Upper lobe of right lung (tissue), 1 donor: Measurements from ENCODE around the gene RFPL1. TPM values are rescaled to one million over a fixed set of nuclear protein-coding genes. Genes with fewer than 3 reads are reported as not detected.

Experiments
- ATAC-seq: fragments of 200-7000 bp; cut with Tn5 transposase; one replicate; pipeline ENCODE4 v1.9.1; 2020; ENCODE audit warnings: mild to moderate bottlenecking, moderate library complexity
- DNase-seq: peaks from one replicate; pipeline ENCODE4 v3.0.0-alpha.2; 2020
- H3K27ac ChIP-seq: fragments of 200-600 bp; one replicate; pipeline ENCODE4 v1.8.0; 2022
- H3K27me3 ChIP-seq: fragments of 200-600 bp; one replicate; pipeline ENCODE4 v1.8.0; 2022; ENCODE audit warnings: mild to moderate bottlenecking
- H3K36me3 ChIP-seq: fragments of 200-600 bp; one replicate; pipeline ENCODE4 v1.8.0; 2022
- H3K4me1 ChIP-seq: fragments of 200-600 bp; one replicate; pipeline ENCODE4 v1.8.0; 2022
- H3K4me3 ChIP-seq: fragments of 200-600 bp; one replicate; pipeline ENCODE4 v1.8.0; 2022; ENCODE audit warnings: mild to moderate bottlenecking
- H3K9me3 ChIP-seq: fragments of 200-600 bp; one replicate; pipeline ENCODE4 v1.8.0; 2022
- CTCF ChIP-seq: fragments of 200-600 bp; IDR thresholded peaks from one replicate; pipeline ENCODE4 v1.8.0; 2022; ENCODE audit warnings: antibody characterized with exemption
- intact Hi-C: fragments of 100-400 bp; cut with DNase I; formaldehyde crosslinking; loops from one replicate; pipeline ENCODE4 v1.11.0; 2022
- total RNA-seq: library from RNA; stranded (reverse); fragmentation: NEBNext Ultra II Directional; extraction: Animal tissue kit (Norgen Biotek cat#: 25700); gene quantifications from one replicate; pipeline ENCODE4 v1.2.1, GENCODE V29; 2021
- donor health status: DM: no; HTN: yes; CAD: no; lungs with severe emphysema.

Gene RFPL1
- total RNA-seq, 1 donor from 2014 or later = not detected

GRCh38 chr22:29477723-29478318 is 39.4 kb downstream of the RFPL1 start:
- H3K9me3 ChIP-seq = no peaks in the 10 kb centered on the region
- DNase-seq (no peak), ATAC-seq (no peak)
- no peak overlapping the region for H3K27ac ChIP-seq
- peaks cover 15% of the 10 kb centered on the region for H3K4me1 ChIP-seq
- no peak for TF ChIP-seq CTCF
- intact Hi-C loops = no loop called here
- no peak overlapping the region for H3K4me3 ChIP-seq
- no peaks in the 10 kb centered on the region for H3K36me3 ChIP-seq
- peaks cover 38% of the 10 kb centered on the region for H3K27me3 ChIP-seq

DNA sequence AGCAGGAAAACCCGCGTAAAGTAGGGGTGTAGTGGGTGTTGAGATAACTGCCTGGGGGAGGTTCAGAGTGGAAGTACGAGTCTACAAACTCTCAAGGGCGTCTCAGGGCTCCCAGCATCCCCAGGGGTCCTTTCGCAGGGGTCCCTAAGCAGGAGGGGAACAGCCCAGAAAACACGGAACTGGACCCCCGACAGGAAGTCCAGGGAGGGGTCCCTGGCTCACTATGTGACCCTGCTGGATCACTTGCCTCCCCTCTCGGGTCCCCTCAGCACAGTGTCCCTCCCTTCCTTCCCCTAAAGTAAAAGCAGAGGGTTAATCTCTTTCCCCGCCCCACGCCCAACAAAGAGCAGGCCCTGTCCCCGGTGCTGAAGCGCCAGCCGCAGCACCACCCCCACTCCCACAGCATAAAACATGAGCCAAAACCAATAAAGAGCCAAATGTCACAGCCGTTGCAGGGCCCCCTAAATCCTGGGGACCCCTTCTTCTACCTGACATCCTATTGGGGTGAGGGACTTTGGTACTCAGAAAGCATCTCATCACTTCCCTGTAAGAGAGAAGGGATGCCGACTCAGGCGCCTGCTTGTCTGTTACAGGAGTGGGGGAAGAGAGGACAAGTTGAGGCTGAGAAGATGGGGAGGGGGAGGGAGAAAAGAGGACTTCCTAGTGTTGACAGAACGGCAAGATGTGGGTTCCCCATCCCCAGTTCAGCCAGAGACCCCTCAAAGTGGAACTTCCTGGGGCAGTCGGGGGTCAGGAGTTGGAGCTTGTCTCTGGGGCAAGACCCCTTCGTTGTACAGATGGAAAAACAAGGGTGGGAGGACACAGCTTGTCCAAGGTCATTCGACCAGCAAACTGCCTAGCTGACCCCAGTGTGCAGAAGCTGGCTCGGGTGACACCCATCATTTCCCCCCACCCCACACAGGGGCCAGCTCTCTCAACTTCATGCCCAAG is 40.2 kb downstream of the RFPL1 start:
- H3K4me3 ChIP-seq = no peak overlapping the region
- intact Hi-C loops = no loop called here
- DNase-seq (no peak), ATAC-seq (peak; percentile 8)
- no peak for TF ChIP-seq CTCF
- H3K27me3 ChIP-seq = peaks cover 39% of the 10 kb centered on the region
- no peaks in the 10 kb centered on the region for H3K36me3 ChIP-seq
- no peaks in the 10 kb centered on the region for H3K9me3 ChIP-seq
- H3K27ac ChIP-seq = no peak overlapping the region
- peaks cover 15% of the 10 kb centered on the region for H3K4me1 ChIP-seq

- DNase-seq = no peak
- Histone ChIP-seq H3K27me3 (peaks cover 39% of the 10 kb centered on the region), H3K4me3 (peak within 1 kb of the TSS; percentile 23), H3K36me3 (no peaks in the 10 kb centered on the region), H3K27ac (no peak within 1 kb of the TSS), H3K9me3 (no peaks in the 10 kb centered on the region), H3K4me1 (peaks cover 15% of the 10 kb centered on the region)
- TF ChIP-seq CTCF = no peak
- intact Hi-C loops = no loop called here
- no peak for ATAC-seq
Observed at GRCh38 chr22:29479417-29480261, 41.3 kb downstream of the RFPL1 start, which contains the start of gene NEFH. NEFH (plus strand) TSS chr22:29480218; CDS start chr22:29480263, 45 bp downstream.

GRCh38 chr22:29480262-29480511 is 41.8 kb downstream of the RFPL1 start:
- peaks cover 39% of the 10 kb centered on the region for H3K27me3 ChIP-seq
- H3K36me3 ChIP-seq = no peaks in the 10 kb centered on the region
- no peak overlapping the region for H3K27ac ChIP-seq
- H3K9me3 ChIP-seq = no peaks in the 10 kb centered on the region
- peak overlapping the region; percentile 23 for H3K4me3 ChIP-seq
- TF ChIP-seq CTCF = no peak
- ATAC-seq = no peak
- DNase-seq = no peak
- peaks cover 15% of the 10 kb centered on the region for H3K4me1 ChIP-seq
- intact Hi-C loops = no loop called here

DNA sequence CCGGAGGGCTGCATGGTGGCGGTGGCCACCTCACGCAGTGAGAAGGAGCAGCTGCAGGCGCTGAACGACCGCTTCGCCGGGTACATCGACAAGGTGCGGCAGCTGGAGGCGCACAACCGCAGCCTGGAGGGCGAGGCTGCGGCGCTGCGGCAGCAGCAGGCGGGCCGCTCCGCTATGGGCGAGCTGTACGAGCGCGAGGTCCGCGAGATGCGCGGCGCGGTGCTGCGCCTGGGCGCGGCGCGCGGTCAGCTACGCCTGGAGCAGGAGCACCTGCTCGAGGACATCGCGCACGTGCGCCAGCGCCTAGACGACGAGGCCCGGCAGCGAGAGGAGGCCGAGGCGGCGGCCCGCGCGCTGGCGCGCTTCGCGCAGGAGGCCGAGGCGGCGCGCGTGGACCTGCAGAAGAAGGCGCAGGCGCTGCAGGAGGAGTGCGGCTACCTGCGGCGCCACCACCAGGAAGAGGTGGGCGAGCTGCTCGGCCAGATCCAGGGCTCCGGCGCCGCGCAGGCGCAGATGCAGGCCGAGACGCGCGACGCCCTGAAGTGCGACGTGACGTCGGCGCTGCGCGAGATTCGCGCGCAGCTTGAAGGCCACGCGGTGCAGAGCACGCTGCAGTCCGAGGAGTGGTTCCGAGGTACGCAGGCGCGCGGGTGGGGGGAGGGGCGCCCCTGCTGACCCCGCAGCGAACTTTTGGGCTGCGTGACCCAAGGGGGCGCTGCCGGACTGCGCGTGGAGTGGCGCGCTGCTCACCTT is 42.3 kb downstream of the RFPL1 start:
- no peak for TF ChIP-seq CTCF
- Histone ChIP-seq H3K27ac (no peak overlapping the region), H3K4me3 (peak overlapping the region; percentile 23), H3K4me1 (peaks cover 15% of the 10 kb centered on the region), H3K36me3 (no peaks in the 10 kb centered on the region), H3K27me3 (peaks cover 39% of the 10 kb centered on the region), H3K9me3 (no peaks in the 10 kb centered on the region)
- ATAC-seq (peak; percentile 74), DNase-seq (peak; percentile 74)
- intact Hi-C loops = no loop called here
